Adrenal gland (tissue), 12 donors: ENCODE measurements around the gene CSPG5. TPM values are rescaled to one million over a fixed set of nuclear protein-coding genes. Genes with fewer than 3 reads are reported as not detected.

Experiments
- DNase-seq, 7 donors: peaks; one replicate each; pipeline ENCODE4 v3.0.0-alpha.2; 2019 to 2020
- H3K27ac ChIP-seq, 5 donors: fragments of 200-600 bp; sonication (generic) in 4 of 5; 1 replicate in 3 of 5; 2 replicates in 2 of 5; pipeline versions ENCODE4 v1.5.1 to v1.8.0; 2016 to 2020; ENCODE audit warnings: mild to moderate bottlenecking in 1 of 5
- H3K27me3 ChIP-seq: fragments of 200-600 bp; 2 replicates; pipeline ENCODE4 v1.8.0; 2021
- H3K36me3 ChIP-seq, 2 donors: fragments of 200-600 bp; replicated peaks in 1 of 2; 1 replicate in 1 of 2; 2 replicates in 1 of 2; pipeline versions ENCODE4 v1.5.1 to v1.8.0; 2018 to 2022
- H3K4me1 ChIP-seq, 2 donors: fragments of 200-600 bp; replicated peaks in 1 of 2; 1 replicate in 1 of 2; 2 replicates in 1 of 2; pipeline versions ENCODE4 v1.5.1 to v1.8.0; 2018 to 2021
- H3K4me3 ChIP-seq, 4 donors: fragments of 200-600 bp; sonication (generic) in 3 of 4; one replicate each; pipeline ENCODE4 v1.5.1; 2016 to 2018
- H3K9me3 ChIP-seq, 3 donors: fragments of 200-600 bp; sonication (generic) in 1 of 3; replicated peaks in 1 of 3; 1 replicate in 2 of 3; 2 replicates in 1 of 3; pipeline versions ENCODE4 v1.5.1 to v1.8.0; 2016 to 2021
- POLR2A ChIP-seq, 2 donors: fragments of 450-650 bp; IDR thresholded peaks; one replicate each; pipeline ENCODE4 v1.6.1; 2017; ENCODE audit warnings: antibody characterized with exemption in 2 of 2, mild to moderate bottlenecking in 2 of 2, moderate library complexity in 1 of 2
- WGBS, 4 donors: extraction: QIAGEN DNeasy Blood & Tissue Kit in 2 of 4; methylation state at CpG; one replicate each; pipeline versions ENCODE4 v1.1.5 to v1.1.7; 2013 to 2017; 5-methylcytosine and 5-hydroxymethylcytosine counted together
- intact Hi-C, 2 donors: fragments of 100-400 bp; cut with DNase I; formaldehyde crosslinking; loops; one replicate each; pipeline versions ENCODE4 v1.14.1 to v1.15.0; 2022 to 2023
- polyA plus RNA-seq, 3 donors: library from polyadenylated mRNA; stranded (reverse); fragments of 200-250 nt in 2 of 3; fragments of 350-450 nt in 1 of 3; fragmentation: Illumina TruSeq in 1 of 3; extraction: RNeasy Lipid Tissue Mini Kit (QIAGEN cat#74804) in 1 of 3; gene quantifications; one replicate each; pipeline ENCODE4 v1.2.3, GENCODE V29; 2013 to 2014
- total RNA-seq, 9 donors: library from RNA; depleted of rRNA in 4 of 9; stranded (reverse); fragments of >200 nt in 4 of 9; fragments of 120-200 nt in 1 of 9; fragmentation: NEBNext Ultra II Directional in 1 of 9; extraction: Animal tissue kit (Norgen Biotek cat#: 25700) in 1 of 9; gene quantifications; one replicate each; pipeline versions ENCODE4 v1.1.0 to v1.2.4, GENCODE V29; 2013 to 2023
- TF ChIP-seq, protein P1 (sequence below), 6 experiments: fragments of 450-650 bp in 4 of 6; fragments of 200-600 bp in 2 of 6; sonication (generic) in 1 of 6; IDR thresholded peaks; 1 replicate in 5 of 6; 2 replicates in 1 of 6; pipeline versions ENCODE4 v1.5.1 to v1.8.0; 2016 to 2021; ENCODE audit warnings: antibody characterized with exemption in 6 of 6, mild to moderate bottlenecking in 2 of 6, moderate library complexity in 1 of 6
- donor health status: healthy with polysubstance abuse.
- donor health status: Bipolar disorder and iron deficiency.
- donor health status: DM: yes; HTN: yes; CAD: no.
- donor health status: DM: no; HTN: no; CAD: no.
- donor health status: DM: no; HTN: no; CAD: no.
- donor health status: DM: yes; HTN: yes; CAD: no.

CSPG5 gene
- total and polyA plus RNA-seq, 12 donors, result 0.13 to 0.84 (median 0.50) TPM; not detected in 3

DNA sequence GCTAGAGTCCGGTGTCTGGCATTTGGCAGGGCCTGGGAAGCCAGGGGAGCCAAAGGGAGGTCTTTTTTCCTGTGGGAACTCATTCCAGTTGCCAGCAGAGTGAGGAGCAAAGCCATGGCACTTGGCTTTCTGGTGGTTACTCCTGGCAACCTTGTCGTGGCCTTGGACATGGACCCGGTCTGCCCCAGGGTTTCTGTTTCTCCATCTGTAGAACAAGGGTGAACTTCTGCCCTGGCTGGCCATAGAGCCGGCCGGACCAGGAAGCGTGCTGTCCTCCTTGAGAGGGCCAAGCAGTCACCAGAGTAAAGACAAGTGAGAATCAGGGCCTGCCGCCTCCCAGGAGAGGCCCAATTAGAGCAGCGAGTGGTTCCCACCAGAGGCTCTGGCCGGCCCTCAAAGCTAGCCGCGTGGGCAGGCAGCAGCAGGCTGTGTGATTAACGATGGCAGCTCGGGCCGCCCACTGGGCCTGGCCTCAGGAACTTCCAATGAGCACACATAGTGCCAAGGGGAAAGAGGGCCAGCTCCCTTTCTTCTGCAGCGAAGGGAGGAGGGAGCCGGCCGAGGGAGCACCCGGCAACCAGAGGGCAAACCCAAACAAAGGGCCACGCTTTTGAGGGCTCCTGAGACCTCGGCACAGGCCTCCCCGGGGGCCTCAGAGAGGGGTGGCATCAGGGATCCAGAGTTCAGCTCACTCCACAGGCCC, 36.0 kb downstream of the CSPG5 start:
- Histone ChIP-seq H3K27me3 (no peaks in the 10 kb centered on the region), H3K27ac (no peak overlapping the region), H3K4me3 (no peak overlapping the region), H3K4me1 (peaks cover 0 to 9% of the 10 kb centered on the region in 2 donors), H3K9me3 (no peaks in the 10 kb centered on the region), H3K36me3 (no peaks in the 10 kb centered on the region)
- intact Hi-C loops, result no loop called here
- peak; percentile 63 to 88 (median 84) for DNase-seq
- WGBS, 4 donors, result 27 to 53% (median 36%) methylated on average over 3 to 21 of the region's 21 CpGs
- TF ChIP-seq POLR2A (IDR thresholded peaks at IDR 0.05), result no peak

DNA sequence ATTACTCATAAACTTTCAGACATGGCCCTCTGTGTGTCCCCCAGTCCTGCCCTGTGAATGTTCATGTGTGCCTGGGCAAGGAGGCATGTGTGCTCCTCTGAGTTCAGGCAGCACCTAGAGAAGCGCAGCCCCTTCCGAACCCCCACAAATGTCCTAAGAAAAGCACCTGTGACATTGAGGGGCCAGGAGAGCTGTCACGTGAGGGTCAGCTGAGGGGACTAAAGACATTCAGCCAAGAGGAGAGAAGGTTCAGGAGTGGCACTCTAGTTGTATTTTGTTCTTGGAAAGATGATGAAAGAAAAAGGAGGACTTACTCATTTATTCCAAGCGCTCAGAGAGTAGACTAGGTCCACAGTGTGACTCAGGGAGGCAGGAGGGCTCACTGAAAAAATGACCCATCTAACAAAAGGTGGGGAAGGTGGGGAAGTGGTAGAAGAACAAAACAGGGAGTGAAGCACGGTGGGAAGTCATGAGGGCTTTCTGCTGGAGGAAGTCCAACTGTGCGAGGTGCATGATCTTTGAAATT, 37.0 kb downstream of the CSPG5 start:
- DNase-seq, result no peak
- intact Hi-C loops, result no loop called here
- Histone ChIP-seq H3K36me3 (no peaks in the 10 kb centered on the region), H3K27me3 (no peaks in the 10 kb centered on the region), H3K9me3 (no peaks in the 10 kb centered on the region), H3K4me1 (peaks cover 0 to 9% of the 10 kb centered on the region in 2 donors), H3K4me3 (no peak overlapping the region), H3K27ac (no peak overlapping the region)
- no peak for TF ChIP-seq POLR2A (IDR thresholded peaks at IDR 0.05)
- TF ChIP-seq, protein P1, sequence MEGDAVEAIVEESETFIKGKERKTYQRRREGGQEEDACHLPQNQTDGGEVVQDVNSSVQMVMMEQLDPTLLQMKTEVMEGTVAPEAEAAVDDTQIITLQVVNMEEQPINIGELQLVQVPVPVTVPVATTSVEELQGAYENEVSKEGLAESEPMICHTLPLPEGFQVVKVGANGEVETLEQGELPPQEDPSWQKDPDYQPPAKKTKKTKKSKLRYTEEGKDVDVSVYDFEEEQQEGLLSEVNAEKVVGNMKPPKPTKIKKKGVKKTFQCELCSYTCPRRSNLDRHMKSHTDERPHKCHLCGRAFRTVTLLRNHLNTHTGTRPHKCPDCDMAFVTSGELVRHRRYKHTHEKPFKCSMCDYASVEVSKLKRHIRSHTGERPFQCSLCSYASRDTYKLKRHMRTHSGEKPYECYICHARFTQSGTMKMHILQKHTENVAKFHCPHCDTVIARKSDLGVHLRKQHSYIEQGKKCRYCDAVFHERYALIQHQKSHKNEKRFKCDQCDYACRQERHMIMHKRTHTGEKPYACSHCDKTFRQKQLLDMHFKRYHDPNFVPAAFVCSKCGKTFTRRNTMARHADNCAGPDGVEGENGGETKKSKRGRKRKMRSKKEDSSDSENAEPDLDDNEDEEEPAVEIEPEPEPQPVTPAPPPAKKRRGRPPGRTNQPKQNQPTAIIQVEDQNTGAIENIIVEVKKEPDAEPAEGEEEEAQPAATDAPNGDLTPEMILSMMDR (IDR thresholded peaks at IDR 0.05), result no peak
- 67 to 86% (median 71%) methylated on average over 6 of the region's 6 CpGs for WGBS, 4 donors

DNA sequence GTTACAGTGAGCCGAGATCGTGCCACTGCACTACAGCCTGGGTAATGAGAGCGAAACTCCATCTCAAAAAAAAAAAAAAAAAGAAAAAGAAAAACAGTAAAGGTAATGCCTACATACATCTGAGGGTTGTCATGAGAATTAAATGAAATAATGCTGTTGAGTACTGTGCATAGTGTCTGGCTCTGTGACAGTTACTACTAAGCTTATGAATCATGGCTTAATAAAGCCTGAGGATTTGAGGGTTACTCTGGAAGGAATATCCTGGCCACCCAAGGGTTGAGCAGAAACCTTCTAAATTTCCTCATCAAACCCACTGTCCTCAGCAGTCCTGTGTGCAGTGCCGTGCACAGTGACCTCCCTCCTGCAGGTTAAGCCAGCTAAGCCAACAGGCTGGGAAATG, 38.4 kb downstream of the CSPG5 start:
- Histone ChIP-seq H3K9me3 (no peaks in the 10 kb centered on the region), H3K4me3 (no peak overlapping the region), H3K4me1 (peaks cover 0 to 9% of the 10 kb centered on the region in 2 donors), H3K36me3 (no peaks in the 10 kb centered on the region), H3K27me3 (no peaks in the 10 kb centered on the region), H3K27ac (no peak overlapping the region)
- 92 to 100% (median 98%) methylated on average over 4 of the region's 4 CpGs for WGBS, 4 donors
- DNase-seq, result no peak
- no peak for TF ChIP-seq POLR2A (IDR thresholded peaks at IDR 0.05)
- TF ChIP-seq, protein P1 (IDR thresholded peaks at IDR 0.05), result no peak
- intact Hi-C loops, result no loop called here

DNA sequence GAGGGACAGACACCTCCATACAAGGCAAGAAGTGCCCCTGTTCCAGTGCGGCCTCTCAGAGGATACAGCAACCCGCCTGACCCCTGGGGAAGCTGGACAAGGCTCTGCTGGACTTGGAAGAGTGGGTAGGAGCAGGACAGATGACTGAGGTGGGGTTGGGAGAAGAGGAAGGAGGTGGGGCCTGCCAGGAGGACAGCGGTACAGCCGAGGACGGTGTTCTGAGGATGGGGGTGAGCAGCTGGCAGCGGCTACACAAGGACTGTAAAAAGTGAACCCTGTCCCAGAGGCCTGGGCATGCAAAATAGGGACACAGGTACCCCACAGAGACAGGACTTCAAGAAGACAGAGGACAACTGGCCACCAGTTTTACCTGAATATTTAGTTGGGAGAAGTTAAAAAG, 41.7 kb downstream of the CSPG5 start:
- Histone ChIP-seq H3K4me1 (no peaks in the 10 kb centered on the region), H3K4me3 (no peak overlapping the region), H3K36me3 (no peaks in the 10 kb centered on the region), H3K9me3 (no peaks in the 10 kb centered on the region), H3K27me3 (no peaks in the 10 kb centered on the region), H3K27ac (no peak overlapping the region)
- intact Hi-C loops, result no loop called here
- DNase-seq, result no peak
- TF ChIP-seq POLR2A (IDR thresholded peaks at IDR 0.05), result no peak
- TF ChIP-seq, protein P1 (IDR thresholded peaks at IDR 0.05), result no peak
- WGBS, 4 donors, result 85 to 91% (median 87%) methylated on average over 6 of the region's 6 CpGs
